Measurements from ENCODE around the gene ZSWIM2.

The ZSWIM2 gene

GRCh38 chr2:186784930-186785329 lies 64.0 kb downstream of the ZSWIM2 start:
- no peak overlapping the region for H3K4me3 ChIP-seq (ENCODE audit: low read depth, low read length)
- TF ChIP-seq, protein P1, sequence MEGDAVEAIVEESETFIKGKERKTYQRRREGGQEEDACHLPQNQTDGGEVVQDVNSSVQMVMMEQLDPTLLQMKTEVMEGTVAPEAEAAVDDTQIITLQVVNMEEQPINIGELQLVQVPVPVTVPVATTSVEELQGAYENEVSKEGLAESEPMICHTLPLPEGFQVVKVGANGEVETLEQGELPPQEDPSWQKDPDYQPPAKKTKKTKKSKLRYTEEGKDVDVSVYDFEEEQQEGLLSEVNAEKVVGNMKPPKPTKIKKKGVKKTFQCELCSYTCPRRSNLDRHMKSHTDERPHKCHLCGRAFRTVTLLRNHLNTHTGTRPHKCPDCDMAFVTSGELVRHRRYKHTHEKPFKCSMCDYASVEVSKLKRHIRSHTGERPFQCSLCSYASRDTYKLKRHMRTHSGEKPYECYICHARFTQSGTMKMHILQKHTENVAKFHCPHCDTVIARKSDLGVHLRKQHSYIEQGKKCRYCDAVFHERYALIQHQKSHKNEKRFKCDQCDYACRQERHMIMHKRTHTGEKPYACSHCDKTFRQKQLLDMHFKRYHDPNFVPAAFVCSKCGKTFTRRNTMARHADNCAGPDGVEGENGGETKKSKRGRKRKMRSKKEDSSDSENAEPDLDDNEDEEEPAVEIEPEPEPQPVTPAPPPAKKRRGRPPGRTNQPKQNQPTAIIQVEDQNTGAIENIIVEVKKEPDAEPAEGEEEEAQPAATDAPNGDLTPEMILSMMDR (IDR thresholded peaks at IDR 0.05; ENCODE audit: borderline replicate concordance, insufficient read depth, low read depth, low read length), result no peak

GRCh38 chr2:186783254-186783653 lies 65.7 kb downstream of the ZSWIM2 start:
- TF ChIP-seq, protein P1 (IDR thresholded peaks at IDR 0.05; ENCODE audit: borderline replicate concordance, insufficient read depth, low read depth, low read length), result no peak

GRCh38 chr2:186780701-186781316 lies 68.2 kb downstream of the ZSWIM2 start:
- H3K4me3 ChIP-seq (ENCODE audit: low read depth, low read length), result no peak overlapping the region
- TF ChIP-seq, protein P1 (IDR thresholded peaks at IDR 0.05; ENCODE audit: borderline replicate concordance, insufficient read depth, low read depth, low read length), result peak; percentile 17; the same call in 1 of the 2 replicates

More at GRCh38 chr2:186783254-186783653, 65.7 kb downstream of the ZSWIM2 start:
- H3K4me3 ChIP-seq (ENCODE audit: low read depth, low read length), result no peak overlapping the region
